Neuronal stem cell (in vitro differentiated cells): ENCODE data around the gene PRKCE.

Experiments
- DNase-seq: peaks from one replicate; pipeline ENCODE4 v3.0.0-alpha.2; 2013; ENCODE audit warnings: low spot score
- H2AFZ ChIP-seq: one replicate; pipeline ENCODE4 v1.6.1; 2013; ENCODE audit warnings: mild to moderate bottlenecking, low read length, inconsistent platforms
- H2AK5ac ChIP-seq: 2 replicates; pipeline ENCODE4 v1.6.1; 2013; ENCODE audit warnings: low read depth, mild to moderate bottlenecking, inconsistent platforms, low read length, moderate library complexity, mixed read lengths
- H2BK120ac ChIP-seq: 2 replicates; pipeline ENCODE4 v1.6.1; 2013; ENCODE audit warnings: low read depth, mild to moderate bottlenecking, inconsistent platforms, low read length, moderate library complexity, mixed read lengths
- H2BK12ac ChIP-seq: one replicate; pipeline ENCODE4 v1.6.1; 2013; ENCODE audit warnings: low read length, inconsistent platforms
- H2BK15ac ChIP-seq: 2 replicates; pipeline ENCODE4 v1.6.1; 2013; ENCODE audit warnings: mild to moderate bottlenecking, low read length, inconsistent platforms, mixed read lengths
- H2BK5ac ChIP-seq: one replicate; pipeline ENCODE4 v1.6.1; 2013; ENCODE audit warnings: inconsistent platforms, mild to moderate bottlenecking, low read length, moderate library complexity
- H3K14ac ChIP-seq: one replicate; pipeline ENCODE4 v1.6.1; 2013; ENCODE audit warnings: low read length, inconsistent platforms
- H3K18ac ChIP-seq: 2 replicates; pipeline ENCODE4 v1.6.1; 2013; ENCODE audit warnings: low read length, inconsistent platforms
- H3K23ac ChIP-seq: 2 replicates; pipeline ENCODE4 v1.6.1; 2013; ENCODE audit warnings: low read depth, mild to moderate bottlenecking, mixed read lengths, low read length, inconsistent platforms; ENCODE audit not compliant: poor library complexity
- H3K27ac ChIP-seq: replicated peaks from 3 replicates; pipeline ENCODE4 v1.5.1; 2013; ENCODE audit warnings: low read length, inconsistent platforms
- H3K27me3 ChIP-seq, 3 experiments: 2 replicates each; pipeline ENCODE4 v1.6.1; 2013; ENCODE audit warnings: low read length in 3 of 3, mild to moderate bottlenecking in 2 of 3, inconsistent platforms in 1 of 3, low read depth in 1 of 3, mixed read lengths in 1 of 3, moderate library complexity in 1 of 3; ENCODE audit not compliant: control insufficient read depth in 3 of 3, insufficient read depth in 3 of 3
- H3K36me3 ChIP-seq, 2 donors: replicated peaks in 1 of 2; 2 replicates each; pipeline ENCODE4 v1.6.1; 2013; ENCODE audit warnings: low read length in 2 of 2; ENCODE audit not compliant: control insufficient read depth in 2 of 2, insufficient read depth in 2 of 2
- H3K4ac ChIP-seq: 2 replicates; pipeline ENCODE4 v1.6.1; 2013; ENCODE audit warnings: inconsistent platforms, mild to moderate bottlenecking, low read length, moderate library complexity
- H3K4me1 ChIP-seq, 2 donors: 1 replicate in 1 of 2; 2 replicates in 1 of 2; pipeline ENCODE4 v1.6.1; 2013; ENCODE audit warnings: low read length in 2 of 2, low read depth in 1 of 2; ENCODE audit not compliant: control insufficient read depth in 2 of 2, insufficient read depth in 1 of 2
- H3K4me2 ChIP-seq: one replicate; pipeline ENCODE4 v1.6.1; 2013; ENCODE audit warnings: mild to moderate bottlenecking, low read length, inconsistent platforms; ENCODE audit not compliant: insufficient read depth, poor library complexity, severe bottlenecking
- H3K4me3 ChIP-seq, 2 donors: 2 replicates each; pipeline ENCODE4 v1.5.1; 2013; ENCODE audit warnings: low read length in 2 of 2, mild to moderate bottlenecking in 2 of 2, inconsistent platforms in 1 of 2, moderate library complexity in 1 of 2
- H3K79me1 ChIP-seq: one replicate; pipeline ENCODE4 v1.6.1; 2013; ENCODE audit warnings: low read depth, mild to moderate bottlenecking, inconsistent platforms, low read length, moderate library complexity
- H3K9ac ChIP-seq: one replicate; pipeline ENCODE4 v1.6.1; 2013; ENCODE audit warnings: mild to moderate bottlenecking, low read depth, low read length, inconsistent platforms; ENCODE audit not compliant: poor library complexity
- H3K9me3 ChIP-seq, 2 donors: replicated peaks in 1 of 2; 2 replicates each; pipeline versions ENCODE3 to v1.6.1; 2013; ENCODE audit warnings: low read length in 2 of 2, mild to moderate bottlenecking in 2 of 2, inconsistent platforms in 1 of 2, low read depth in 1 of 2, mixed read lengths in 1 of 2, moderate library complexity in 1 of 2; ENCODE audit not compliant: control insufficient read depth in 2 of 2, insufficient read depth in 1 of 2
- H4K8ac ChIP-seq: one replicate; pipeline ENCODE4 v1.6.1; 2013; ENCODE audit warnings: low read depth, mild to moderate bottlenecking, inconsistent platforms, low read length, moderate library complexity
- H4K91ac ChIP-seq: one replicate; pipeline ENCODE4 v1.6.1; 2013; ENCODE audit warnings: low read length, low read depth, mild to moderate bottlenecking, inconsistent platforms; ENCODE audit not compliant: poor library complexity
- WGBS, 2 donors: extraction: QIAGEN DNeasy Blood & Tissue Kit; methylation state at CpG; one replicate each; pipeline ENCODE4 v1.1.7; 2013; ENCODE audit warnings: missing lambda C conversion rate in 2 of 2, mixed read lengths in 1 of 2; ENCODE audit not compliant: insufficient read length in 2 of 2, insufficient replicate concordance in 1 of 2; ENCODE audit errors: extremely low coverage in 2 of 2; 5-methylcytosine and 5-hydroxymethylcytosine counted together

Gene PRKCE

GRCh38 chr2:45765728-45766254 lies 114.3 kb downstream of the PRKCE start:
- no peak for DNase-seq
- Histone ChIP-seq H2BK15ac (no peak overlapping the region), H3K4me2 (no peak overlapping the region), H3K79me1 (no peaks in the 10 kb centered on the region), H4K8ac (no peak overlapping the region), H3K4ac (no peak overlapping the region), H4K91ac (no peak overlapping the region), H3K9me3 (no peaks in the 10 kb centered on the region), H2BK12ac (no peak overlapping the region), H3K27ac (no peak overlapping the region), H2AFZ (no peak overlapping the region), H3K4me3 (no peak overlapping the region), H3K14ac (no peak overlapping the region), H3K9ac (no peak overlapping the region), H2AK5ac (no peak overlapping the region), H3K23ac (no peak overlapping the region), H3K18ac (no peak overlapping the region), H2BK5ac (no peak overlapping the region), H3K36me3 (no peaks in the 10 kb centered on the region), H3K4me1 (peaks cover 8 to 9% of the 10 kb centered on the region in 2 donors), H3K27me3 (no peaks in the 10 kb centered on the region), H2BK120ac (no peak overlapping the region)
- WGBS, 2 donors = no CpG with 5 or more reads among the region's 5 CpGs

DNA sequence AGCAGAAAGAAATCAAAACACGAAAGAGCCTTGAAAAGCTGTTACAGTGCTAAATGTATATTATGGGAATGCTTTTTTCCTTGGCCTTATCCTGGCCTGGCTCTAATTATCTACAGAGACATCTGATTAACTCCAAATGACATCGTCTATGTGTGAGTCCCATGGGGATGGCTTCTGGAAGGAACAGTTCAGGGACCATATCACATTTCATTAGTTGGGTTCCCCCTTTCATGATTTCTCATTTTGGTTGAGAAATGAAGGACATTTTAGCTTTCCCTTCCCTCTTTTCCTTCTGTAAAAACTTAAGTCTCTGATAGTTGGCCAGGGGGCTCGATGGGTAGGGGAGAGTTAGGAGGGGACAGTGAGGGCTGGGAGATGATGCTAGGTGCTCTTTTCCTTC lies 116.7 kb downstream of the PRKCE start:
- H3K4me2 ChIP-seq = no peak overlapping the region
- no peak overlapping the region for H3K9ac ChIP-seq
- H3K4ac ChIP-seq = no peak overlapping the region
- H3K9me3 ChIP-seq = no peaks in the 10 kb centered on the region
- no peak overlapping the region for H2AK5ac ChIP-seq
- H3K27me3 ChIP-seq = no peaks in the 10 kb centered on the region
- no peak overlapping the region for H3K4me3 ChIP-seq
- no CpG with 5 or more reads among the region's 3 CpGs for WGBS, 2 donors
- H3K14ac ChIP-seq = no peak overlapping the region
- no peak overlapping the region for H4K91ac ChIP-seq
- no peaks in the 10 kb centered on the region for H3K36me3 ChIP-seq
- no peak overlapping the region for H2BK5ac ChIP-seq
- H3K4me1 ChIP-seq = peaks cover 19% of the 10 kb centered on the region in 2 donors
- H3K27ac ChIP-seq = no peak overlapping the region
- no peak for DNase-seq
- H2AFZ ChIP-seq = no peak overlapping the region
- H2BK15ac ChIP-seq = no peak overlapping the region
- H3K23ac ChIP-seq = no peak overlapping the region
- H3K79me1 ChIP-seq = no peaks in the 10 kb centered on the region
- no peak overlapping the region for H2BK12ac ChIP-seq
- H2BK120ac ChIP-seq = no peak overlapping the region
- no peak overlapping the region for H3K18ac ChIP-seq
- H4K8ac ChIP-seq = no peak overlapping the region

- no peak overlapping the region for H2BK15ac ChIP-seq
- no peak overlapping the region for H3K4ac ChIP-seq
- no peak for DNase-seq
- peaks cover 19% of the 10 kb centered on the region in 2 donors for H3K4me1 ChIP-seq
- H2BK12ac ChIP-seq = no peak overlapping the region
- H3K4me3 ChIP-seq = no peak overlapping the region
- H3K14ac ChIP-seq = no peak overlapping the region
- H2BK5ac ChIP-seq = no peak overlapping the region
- H3K23ac ChIP-seq = no peak overlapping the region
- no peak overlapping the region for H2BK120ac ChIP-seq
- H3K27me3 ChIP-seq = no peaks in the 10 kb centered on the region
- H2AK5ac ChIP-seq = no peak overlapping the region
- H4K8ac ChIP-seq = no peak overlapping the region
- H3K18ac ChIP-seq = no peak overlapping the region
- H2AFZ ChIP-seq = no peak overlapping the region
- no peak overlapping the region for H4K91ac ChIP-seq
- no peak overlapping the region for H3K4me2 ChIP-seq
- H3K9ac ChIP-seq = no peak overlapping the region
- H3K27ac ChIP-seq = no peak overlapping the region
- H3K9me3 ChIP-seq = no peaks in the 10 kb centered on the region
- H3K79me1 ChIP-seq = no peaks in the 10 kb centered on the region
- H3K36me3 ChIP-seq = no peaks in the 10 kb centered on the region
- WGBS, 2 donors = no CpG with 5 or more reads among the region's 2 CpGs
These were observed 117.6 kb downstream of the PRKCE start for GRCh38 chr2:45769056-45769455.

- no peak overlapping the region for H3K27ac ChIP-seq
- H3K23ac ChIP-seq = no peak overlapping the region
- no peaks in the 10 kb centered on the region for H3K27me3 ChIP-seq
- H2AFZ ChIP-seq = no peak overlapping the region
- H3K4ac ChIP-seq = no peak overlapping the region
- peak overlapping the region in 1 of 2 donors; percentile 49 for H3K4me3 ChIP-seq
- no peak for DNase-seq
- H3K4me1 ChIP-seq = peaks cover 19% of the 10 kb centered on the region in 2 donors
- H3K18ac ChIP-seq = peak overlapping the region; percentile 9
- no peak overlapping the region for H2BK15ac ChIP-seq
- H2BK12ac ChIP-seq = no peak overlapping the region
- H4K91ac ChIP-seq = no peak overlapping the region
- H2AK5ac ChIP-seq = no peak overlapping the region
- H2BK5ac ChIP-seq = no peak overlapping the region
- WGBS, 2 donors = no CpG with 5 or more reads among the region's 15 CpGs
- H3K4me2 ChIP-seq = no peak overlapping the region
- H3K9me3 ChIP-seq = no peaks in the 10 kb centered on the region
- H3K36me3 ChIP-seq = no peaks in the 10 kb centered on the region
- no peak overlapping the region for H3K9ac ChIP-seq
- no peaks in the 10 kb centered on the region for H3K79me1 ChIP-seq
- no peak overlapping the region for H4K8ac ChIP-seq
- no peak overlapping the region for H3K14ac ChIP-seq
- no peak overlapping the region for H2BK120ac ChIP-seq
These were observed 118.5 kb downstream of the PRKCE start for GRCh38 chr2:45769854-45770576.
